ENCODE results near the gene SLC46A1. TPM values are rescaled to one million over a fixed set of nuclear protein-coding genes. Genes with fewer than 3 reads are reported as not detected.

The SLC46A1 gene
- total and polyA plus RNA-seq, 2 of the 13 experiments (the other 11 are each of a cell fraction or from before 2014, with no cell fraction given) = 19.6 to 22.6 TPM

GRCh38 chr17:28357061-28357900 lies 48.7 kb downstream of the SLC46A1 start, which contains the start of gene POLDIP2 (continued):
- TF ChIP-seq GATA4 (IDR thresholded peaks at IDR 0.05; ENCODE audit: borderline replicate concordance, low read depth) = 0 out of 2 replicates have a peak, but pooled peaks have one; percentile 54
- no peak for TF ChIP-seq ZNF562 (CRISPR knock-in tag; IDR thresholded peaks at IDR 0.05; ENCODE audit: borderline replicate concordance)
- TF ChIP-seq KDM3A (CRISPR knock-in tag; IDR thresholded peaks at IDR 0.05; ENCODE audit: low read depth) = peak; percentile 47; the same call in 1 of the 2 replicates
- peak; percentile 91; the same call in 1 of the 2 replicates for TF ChIP-seq ARID2 (CRISPR knock-in tag; IDR thresholded peaks at IDR 0.05; ENCODE audit: borderline replicate concordance)
- peak; percentile 85 for TF ChIP-seq CREM (IDR thresholded peaks at IDR 0.05)
- no peak for TF ChIP-seq CREM (CRISPR knock-in tag; IDR thresholded peaks at IDR 0.05)
- TF ChIP-seq ZNF629 (CRISPR knock-in tag; conservative IDR thresholded peaks at IDR 0.05) = 0 out of 2 replicates have a peak, but pooled peaks have one; percentile 6
- peak; percentile 98 for TF ChIP-seq GABPA (IDR thresholded peaks at IDR 0.05; ENCODE audit: low read depth, low read length)
- peak; percentile 95 for TF ChIP-seq GABPA (CRISPR knock-in tag; IDR thresholded peaks at IDR 0.05; ENCODE audit: low read depth)
- TF ChIP-seq SOX6 (IDR thresholded peaks at IDR 0.05) = no peak
- TF ChIP-seq SOX6 (CRISPR knock-in tag; IDR thresholded peaks at IDR 0.05) = 0 out of 2 replicates have a peak, but pooled peaks have one; percentile 50
- TF ChIP-seq ZNF329 (CRISPR knock-in tag; IDR thresholded peaks at IDR 0.05; ENCODE audit: low read depth) = no peak
- peak; percentile 76 for TF ChIP-seq ZNF446 (CRISPR knock-in tag; IDR thresholded peaks at IDR 0.05)
- 0 out of 2 replicates have a peak, but pooled peaks have one; percentile 27 for TF ChIP-seq ZNF451 (CRISPR knock-in tag; IDR thresholded peaks at IDR 0.05)
- TF ChIP-seq ZNF333 (CRISPR knock-in tag; IDR thresholded peaks at IDR 0.05; ENCODE audit: borderline replicate concordance) = peak; percentile 49; the same call in 1 of the 2 replicates
- TF ChIP-seq ZNF275 (CRISPR knock-in tag; IDR thresholded peaks at IDR 0.05; ENCODE audit: borderline replicate concordance) = no peak
- TF ChIP-seq ARID3A (IDR thresholded peaks at IDR 0.05; ENCODE audit: low read depth, low read length) = no peak
- no peak for TF ChIP-seq SIX4 (CRISPR knock-in tag; IDR thresholded peaks at IDR 0.05)
- TF ChIP-seq ZNF138 (CRISPR knock-in tag; IDR thresholded peaks at IDR 0.05; ENCODE audit: low read depth) = peak; percentile 85
- no peak; the same call in 1 of the 2 replicates for TF ChIP-seq FOXM1 (CRISPR knock-in tag; IDR thresholded peaks at IDR 0.05)
- 0 out of 2 replicates have a peak, but pooled peaks have one; percentile 21 for TF ChIP-seq ZNF710 (CRISPR knock-in tag; IDR thresholded peaks at IDR 0.05; ENCODE audit: borderline replicate concordance)
- peak; percentile 93; the same call in 1 of the 2 replicates for TF ChIP-seq ZNF788 (CRISPR knock-in tag; IDR thresholded peaks at IDR 0.05; ENCODE audit: borderline replicate concordance)
- 0 out of 2 replicates have a peak, but pooled peaks have one; percentile 34 for TF ChIP-seq ZNF782 (CRISPR knock-in tag; IDR thresholded peaks at IDR 0.05; ENCODE audit: borderline replicate concordance)
- peak; percentile 71 for TF ChIP-seq MED13 (CRISPR knock-in tag; IDR thresholded peaks at IDR 0.05)
- peak; percentile 75 for TF ChIP-seq POGZ (CRISPR knock-in tag; IDR thresholded peaks at IDR 0.05)
- TF ChIP-seq ZNF614 (CRISPR knock-in tag; IDR thresholded peaks at IDR 0.05; ENCODE audit: borderline replicate concordance) = peak; percentile 90; the same call in 1 of the 2 replicates
- TF ChIP-seq ZNF44 (CRISPR knock-in tag; IDR thresholded peaks at IDR 0.05) = 0 out of 2 replicates have a peak, but pooled peaks have one; percentile 73
